HepG2 (cell line): ENCODE measurements around the gene SYPL2. TPM values are rescaled to one million over a fixed set of nuclear protein-coding genes. Genes with fewer than 3 reads are reported as not detected.

Experiments
- ATAC-seq: fragments of 200-7000 bp; cut with Tn5 transposase; 3 replicates; pipeline ENCODE4 v1.9.1; 2020; ENCODE audit warnings: mild to moderate bottlenecking, moderate library complexity
- BruUV-seq: library from RNA; stranded (reverse); fragments of 400-500 nt; replicated peaks from 2 replicates; lab custom pipeline; 2021; lab: Mats Ljungman, UMichigan
- CTCF ChIA-PET: fragments of 300-600 bp; formaldehyde crosslinking; extraction: SDS; loops from one replicate; lab custom pipeline; 2021; ENCODE audit warnings: low total read pairs, inconsistent platforms, low intra/inter-chr PET ratio; lab: Yijun Ruan, JAX
- POLR2A ChIA-PET: fragments of 350-600 bp; sonication (Branson Sonifier 250); formaldehyde crosslinking; loops from one replicate; lab custom pipeline; 2020; ENCODE audit warnings: antibody characterized with exemption, inconsistent platforms; lab: Yijun Ruan, JAX
- DNase-seq: peaks from one replicate; pipeline ENCODE4 v3.0.0-alpha.2; 2015; ENCODE audit warnings: low spot score
- FAIRE-seq: peaks from 3 replicates; lab custom pipeline; 2011; peaks lifted over from hg19 to GRCh38; lab: Jason Lieb, UNC
- H2AFZ ChIP-seq: one replicate; pipeline ENCODE4 v1.6.1; 2011; ENCODE audit warnings: low read length, inconsistent platforms
- H3K27ac ChIP-seq: fragments of 300-600 bp; 3 replicates; pipeline ENCODE4 v1.8.0; 2011; ENCODE audit warnings: mixed run types, mild to moderate bottlenecking, mixed read lengths, low read length, inconsistent platforms; ENCODE audit not compliant: insufficient read depth; ENCODE audit errors: extremely low read length
- H3K27me3 ChIP-seq, 2 experiments: fragments of 200-600 bp in 1 of 2; 2 replicates in 1 of 2; 3 replicates in 1 of 2; pipeline versions ENCODE4 v1.6.0 to v1.8.0; 2011; ENCODE audit warnings: low read length in 2 of 2, mild to moderate bottlenecking in 2 of 2, moderate library complexity in 2 of 2, inconsistent platforms in 1 of 2; ENCODE audit not compliant: insufficient read depth in 2 of 2, control insufficient read depth in 1 of 2
- H3K36me3 ChIP-seq, 2 experiments: fragments of 200-600 bp in 1 of 2; replicated peaks in 1 of 2; 2 replicates in 1 of 2; 3 replicates in 1 of 2; pipeline versions ENCODE4 v1.5.1 to v1.8.0; 2011; ENCODE audit warnings: low read length in 2 of 2, inconsistent platforms in 1 of 2; ENCODE audit not compliant: insufficient read depth in 2 of 2, control insufficient read depth in 1 of 2
- H3K4me1 ChIP-seq: 2 replicates; pipeline ENCODE4 v1.5.1; 2012; ENCODE audit warnings: low read length, inconsistent platforms; ENCODE audit not compliant: insufficient read depth
- H3K4me2 ChIP-seq: 2 replicates; pipeline ENCODE4 v1.6.0; 2011; ENCODE audit warnings: low read depth, low read length, inconsistent platforms
- H3K4me3 ChIP-seq, 3 experiments: fragments of 200-600 bp in 1 of 3; sonication (generic), shearing (Covaris generic) in 1 of 3; replicated peaks in 1 of 3; 2 replicates each; pipeline ENCODE4 v1.5.1; 2011 to 2016; ENCODE audit warnings: low read length in 3 of 3, inconsistent platforms in 2 of 3, low read depth in 2 of 3, mild to moderate bottlenecking in 2 of 3, control low read depth in 1 of 3, mixed read lengths in 1 of 3; ENCODE audit not compliant: insufficient read depth in 1 of 3
- H3K79me2 ChIP-seq: one replicate; pipeline ENCODE4 v1.6.1; 2011; ENCODE audit warnings: low read length, inconsistent platforms; ENCODE audit not compliant: insufficient read depth
- H3K9ac ChIP-seq: 2 replicates; pipeline ENCODE4 v1.6.0; 2011; ENCODE audit warnings: mild to moderate bottlenecking, low read depth, low read length, inconsistent platforms; ENCODE audit not compliant: insufficient read depth
- H3K9me3 ChIP-seq: 2 replicates; pipeline ENCODE4 v1.5.1; 2012; ENCODE audit warnings: mild to moderate bottlenecking, low read length
- H4K20me1 ChIP-seq: 2 replicates; pipeline ENCODE4 v1.6.0; 2011; ENCODE audit warnings: inconsistent platforms, mild to moderate bottlenecking, low read length, moderate library complexity; ENCODE audit not compliant: insufficient read depth
- EEA1 ChIP-seq: sonication (generic); formaldehyde crosslinking; IDR thresholded peaks from 2 replicates; pipeline ENCODE4 v1.5.1; 2020; ENCODE audit warnings: mild to moderate bottlenecking, missing genetic modification reagents, borderline replicate concordance
- MEIS1 ChIP-seq: sonication (generic); formaldehyde crosslinking; IDR thresholded peaks from 2 replicates; pipeline ENCODE4 v1.9.0; 2021; ENCODE audit warnings: mild to moderate bottlenecking, missing genetic modification reagents, moderate library complexity, borderline replicate concordance
- NFE2 ChIP-seq: sonication (generic); formaldehyde crosslinking; IDR thresholded peaks from 2 replicates; pipeline ENCODE4 v1.4.0; 2020; ENCODE audit warnings: missing genetic modification reagents
- SNAPC2 ChIP-seq: sonication (generic); formaldehyde crosslinking; IDR thresholded peaks from 2 replicates; pipeline ENCODE4 v1.8.1; 2022; ENCODE audit warnings: mild to moderate bottlenecking, missing genetic modification reagents
- SRSF1 ChIP-seq: fragments of 200-400 bp; formaldehyde crosslinking; optimal IDR thresholded peaks from 2 replicates; pipeline ENCODE3; 2017; ENCODE audit warnings: mild to moderate bottlenecking, low read depth, low read length, moderate library complexity
- ZMYM4 ChIP-seq: sonication (generic); formaldehyde crosslinking; IDR thresholded peaks from 2 replicates; pipeline ENCODE4 v1.8.1; 2023; ENCODE audit warnings: mild to moderate bottlenecking, missing genetic modification reagents
- WGBS: methylation state at CpG from one replicate; pipeline ENCODE4 v1.1.6; 2017; ENCODE audit warnings: low lambda C conversion rate; 5-methylcytosine and 5-hydroxymethylcytosine counted together
- in situ Hi-C: cut with HindIII; loops from 2 replicates; pipeline ENCODE4 v1.10.0; 2017; ENCODE audit warnings: low pct_unique_long_range_greater_than_20kb; ENCODE audit not compliant: extremely low pct_ligation_motif_present
- intact Hi-C: fragments of 100-400 bp; cut with micrococcal nuclease; formaldehyde crosslinking; loops from one replicate; pipeline ENCODE4 v1.10.0; 2022; ENCODE audit not compliant: unreplicated experiment
- polyA plus RNA-seq, 8 experiments: library from polyadenylated mRNA; depleted of rRNA in 3 of 8; stranded (reverse) in 7 of 8; unstranded in 1 of 8; fragments of >200 nt; fragmentation: Illumina TruSeq in 4 of 8; extraction: Trizol in 4 of 8; gene quantifications; 2 replicates each; pipeline versions ENCODE4 v1.2.1 to v1.2.3, GENCODE V29; 2011 to 2016; ENCODE audit warnings: low read depth in 4 of 8, missing spikeins in 1 of 8, mixed read lengths in 1 of 8; ENCODE audit not compliant: insufficient read depth in 1 of 8
- total RNA-seq, 5 experiments: library from RNA; depleted of rRNA; stranded (reverse); fragments of >200 nt; fragmentation: Illumina TruSeq; extraction: Trizol; gene quantifications; 2 replicates each; pipeline ENCODE4 v1.2.3, GENCODE V29; 2016; ENCODE audit warnings: low read depth in 1 of 5
- TF ChIP-seq, protein P1 (sequence below): sonication (generic); formaldehyde crosslinking; IDR thresholded peaks from 2 replicates; pipeline ENCODE4 v1.4.0; 2020; ENCODE audit warnings: mild to moderate bottlenecking, missing genetic modification reagents
- TF ChIP-seq, protein P2 (sequence below): sonication (generic); formaldehyde crosslinking; IDR thresholded peaks from 2 replicates; pipeline ENCODE4 v1.4.0; 2020; ENCODE audit warnings: mild to moderate bottlenecking, missing genetic modification reagents
- TF ChIP-seq, protein P3 (sequence below): sonication (generic); formaldehyde crosslinking; IDR thresholded peaks from 2 replicates; pipeline ENCODE4 v1.4.0; 2020; ENCODE audit warnings: missing genetic modification reagents, borderline replicate concordance
- TF ChIP-seq, protein P4 (sequence below): fragments of 450-650 bp; IDR thresholded peaks from 2 replicates; pipeline ENCODE4 v1.6.1; 2016

The SYPL2 gene
- total and polyA plus RNA-seq, 2 of the 13 experiments (the other 11 are each of a cell fraction or from before 2014, with no cell fraction given): 0.17 to 0.24 TPM

DNA sequence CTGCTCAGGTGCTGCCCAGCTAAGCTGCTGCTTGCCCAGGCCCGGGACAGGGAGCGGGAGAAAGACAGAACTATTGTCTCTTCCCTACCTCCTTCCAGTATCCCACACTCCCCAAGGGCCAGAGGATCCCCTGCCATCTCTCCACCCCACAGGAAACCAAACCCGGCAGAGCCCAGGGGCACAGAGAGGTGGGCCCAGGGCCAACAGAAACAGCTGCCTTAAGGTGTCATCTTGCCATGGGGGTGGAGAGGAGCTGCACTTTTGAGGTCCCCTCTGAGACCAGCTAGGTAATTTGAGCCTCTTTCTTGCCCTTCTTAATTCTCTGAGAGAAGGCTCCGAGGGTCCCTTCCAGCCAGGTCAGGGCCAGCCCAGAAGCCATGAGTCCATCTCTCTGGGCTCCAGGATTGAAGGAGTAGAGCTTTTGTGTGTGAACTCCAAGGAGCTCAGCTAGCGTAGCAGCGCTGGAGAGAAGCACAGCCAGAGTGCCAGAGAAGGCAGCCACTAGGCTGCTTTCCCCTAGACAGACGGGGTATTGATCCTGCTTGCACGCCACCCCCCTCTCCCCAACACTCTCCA, 63.6 kb downstream of the SYPL2 start:
- no peak for FAIRE-seq
- POLR2A ChIA-PET: interaction anchor here (0.6 to 4.4 kb wide), 6 partner anchors 15 to 126 kb away, joined by 3 to 18 read pairs (median 4); partner anchors contain the start of genes CYB561D1, GNAI3 and GSTM4
- no peak for TF ChIP-seq EEA1
- TF ChIP-seq NFE2 (CRISPR knock-in tag): no peak
- TF ChIP-seq, protein P1, sequence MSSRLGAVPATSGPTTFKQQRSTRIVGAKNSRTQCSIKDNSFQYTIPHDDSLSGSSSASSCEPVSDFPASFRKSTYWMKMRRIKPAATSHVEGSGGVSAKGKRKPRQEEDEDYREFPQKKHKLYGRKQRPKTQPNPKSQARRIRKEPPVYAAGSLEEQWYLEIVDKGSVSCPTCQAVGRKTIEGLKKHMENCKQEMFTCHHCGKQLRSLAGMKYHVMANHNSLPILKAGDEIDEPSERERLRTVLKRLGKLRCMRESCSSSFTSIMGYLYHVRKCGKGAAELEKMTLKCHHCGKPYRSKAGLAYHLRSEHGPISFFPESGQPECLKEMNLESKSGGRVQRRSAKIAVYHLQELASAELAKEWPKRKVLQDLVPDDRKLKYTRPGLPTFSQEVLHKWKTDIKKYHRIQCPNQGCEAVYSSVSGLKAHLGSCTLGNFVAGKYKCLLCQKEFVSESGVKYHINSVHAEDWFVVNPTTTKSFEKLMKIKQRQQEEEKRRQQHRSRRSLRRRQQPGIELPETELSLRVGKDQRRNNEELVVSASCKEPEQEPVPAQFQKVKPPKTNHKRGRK (CRISPR knock-in tag): no peak
- no peak for TF ChIP-seq MEIS1 (CRISPR knock-in tag)
- TF ChIP-seq, protein P2, sequence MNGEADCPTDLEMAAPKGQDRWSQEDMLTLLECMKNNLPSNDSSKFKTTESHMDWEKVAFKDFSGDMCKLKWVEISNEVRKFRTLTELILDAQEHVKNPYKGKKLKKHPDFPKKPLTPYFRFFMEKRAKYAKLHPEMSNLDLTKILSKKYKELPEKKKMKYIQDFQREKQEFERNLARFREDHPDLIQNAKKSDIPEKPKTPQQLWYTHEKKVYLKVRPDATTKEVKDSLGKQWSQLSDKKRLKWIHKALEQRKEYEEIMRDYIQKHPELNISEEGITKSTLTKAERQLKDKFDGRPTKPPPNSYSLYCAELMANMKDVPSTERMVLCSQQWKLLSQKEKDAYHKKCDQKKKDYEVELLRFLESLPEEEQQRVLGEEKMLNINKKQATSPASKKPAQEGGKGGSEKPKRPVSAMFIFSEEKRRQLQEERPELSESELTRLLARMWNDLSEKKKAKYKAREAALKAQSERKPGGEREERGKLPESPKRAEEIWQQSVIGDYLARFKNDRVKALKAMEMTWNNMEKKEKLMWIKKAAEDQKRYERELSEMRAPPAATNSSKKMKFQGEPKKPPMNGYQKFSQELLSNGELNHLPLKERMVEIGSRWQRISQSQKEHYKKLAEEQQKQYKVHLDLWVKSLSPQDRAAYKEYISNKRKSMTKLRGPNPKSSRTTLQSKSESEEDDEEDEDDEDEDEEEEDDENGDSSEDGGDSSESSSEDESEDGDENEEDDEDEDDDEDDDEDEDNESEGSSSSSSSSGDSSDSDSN (CRISPR knock-in tag): no peak
- TF ChIP-seq ZMYM4 (CRISPR knock-in tag): no peak
- TF ChIP-seq SRSF1: no peak
- TF ChIP-seq, protein P3, sequence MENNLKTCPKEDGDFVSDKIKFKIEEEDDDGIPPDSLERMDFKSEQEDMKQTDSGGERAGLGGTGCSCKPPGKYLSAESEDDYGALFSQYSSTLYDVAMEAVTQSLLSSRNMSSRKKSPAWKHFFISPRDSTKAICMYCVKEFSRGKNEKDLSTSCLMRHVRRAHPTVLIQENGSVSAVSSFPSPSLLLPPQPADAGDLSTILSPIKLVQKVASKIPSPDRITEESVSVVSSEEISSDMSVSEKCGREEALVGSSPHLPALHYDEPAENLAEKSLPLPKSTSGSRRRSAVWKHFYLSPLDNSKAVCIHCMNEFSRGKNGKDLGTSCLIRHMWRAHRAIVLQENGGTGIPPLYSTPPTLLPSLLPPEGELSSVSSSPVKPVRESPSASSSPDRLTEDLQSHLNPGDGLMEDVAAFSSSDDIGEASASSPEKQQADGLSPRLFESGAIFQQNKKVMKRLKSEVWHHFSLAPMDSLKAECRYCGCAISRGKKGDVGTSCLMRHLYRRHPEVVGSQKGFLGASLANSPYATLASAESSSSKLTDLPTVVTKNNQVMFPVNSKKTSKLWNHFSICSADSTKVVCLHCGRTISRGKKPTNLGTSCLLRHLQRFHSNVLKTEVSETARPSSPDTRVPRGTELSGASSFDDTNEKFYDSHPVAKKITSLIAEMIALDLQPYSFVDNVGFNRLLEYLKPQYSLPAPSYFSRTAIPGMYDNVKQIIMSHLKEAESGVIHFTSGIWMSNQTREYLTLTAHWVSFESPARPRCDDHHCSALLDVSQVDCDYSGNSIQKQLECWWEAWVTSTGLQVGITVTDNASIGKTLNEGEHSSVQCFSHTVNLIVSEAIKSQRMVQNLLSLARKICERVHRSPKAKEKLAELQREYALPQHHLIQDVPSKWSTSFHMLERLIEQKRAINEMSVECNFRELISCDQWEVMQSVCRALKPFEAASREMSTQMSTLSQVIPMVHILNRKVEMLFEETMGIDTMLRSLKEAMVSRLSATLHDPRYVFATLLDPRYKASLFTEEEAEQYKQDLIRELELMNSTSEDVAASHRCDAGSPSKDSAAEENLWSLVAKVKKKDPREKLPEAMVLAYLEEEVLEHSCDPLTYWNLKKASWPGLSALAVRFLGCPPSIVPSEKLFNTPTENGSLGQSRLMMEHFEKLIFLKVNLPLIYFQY: no peak
- TF ChIP-seq SNAPC2: no peak
- TF ChIP-seq, protein P4, sequence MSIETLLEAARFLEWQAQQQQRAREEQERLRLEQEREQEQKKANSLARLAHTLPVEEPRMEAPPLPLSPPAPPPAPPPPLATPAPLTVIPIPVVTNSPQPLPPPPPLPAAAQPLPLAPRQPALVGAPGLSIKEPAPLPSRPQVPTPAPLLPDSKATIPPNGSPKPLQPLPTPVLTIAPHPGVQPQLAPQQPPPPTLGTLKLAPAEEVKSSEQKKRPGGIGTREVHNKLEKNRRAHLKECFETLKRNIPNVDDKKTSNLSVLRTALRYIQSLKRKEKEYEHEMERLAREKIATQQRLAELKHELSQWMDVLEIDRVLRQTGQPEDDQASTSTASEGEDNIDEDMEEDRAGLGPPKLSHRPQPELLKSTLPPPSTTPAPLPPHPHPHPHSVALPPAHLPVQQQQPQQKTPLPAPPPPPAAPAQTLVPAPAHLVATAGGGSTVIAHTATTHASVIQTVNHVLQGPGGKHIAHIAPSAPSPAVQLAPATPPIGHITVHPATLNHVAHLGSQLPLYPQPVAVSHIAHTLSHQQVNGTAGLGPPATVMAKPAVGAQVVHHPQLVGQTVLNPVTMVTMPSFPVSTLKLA: no peak

More for the DNA sequence above, 63.6 kb downstream of the SYPL2 start:
- Histone ChIP-seq H4K20me1 (no peaks in the 10 kb centered on the region), H3K79me2 (no peaks in the 10 kb centered on the region), H3K9me3 (no peaks in the 10 kb centered on the region), H3K4me3 (peak overlapping the region in 1 of 3 experiments; percentile 8; a peak in 1 of 6 replicates), H3K27ac (no peak overlapping the region), H3K4me2 (peak overlapping the region; percentile 50), H3K9ac (no peak overlapping the region), H3K27me3 (peaks cover 7 to 59% of the 10 kb centered on the region in 2 experiments; a peak in 4 of 5 replicates), H2AFZ (no peak overlapping the region), H3K4me1 (peaks cover 18% of the 10 kb centered on the region; the same call in 1 of the 2 replicates), H3K36me3 (no peaks in the 10 kb centered on the region)
- 11% methylated on average over 4 of the region's 8 CpGs for WGBS
- intact Hi-C loops (no loop called here), in situ Hi-C loops (loop anchor here (5.0 to 10.0 kb wide), 2 partner anchors 38 to 265 kb away; partner anchors contain the start of gene CYB561D1)
- DNase-seq (no peak), ATAC-seq (peak; percentile 19)
- CTCF ChIA-PET: interaction anchor here (1.0 to 3.9 kb wide), 2 partner anchors 31 to 39 kb away, joined by 3 to 45 read pairs; no protein-coding TSS in a partner anchor
- no TSS peak for BruUV-seq
